Activated T-helper 17 cell treated with anti-CD3 and anti-CD28 coated beads, Interleukin-2, amount 50 U/mL, for 72 hours (primary cell): ENCODE data around the gene SEC24A. TPM values are rescaled to one million over a fixed set of nuclear protein-coding genes. Genes with fewer than 3 reads are reported as not detected.
"Not testable (repeated sequence)": the region's sequence is repeated elsewhere in the genome, so short reads cannot be mapped to it uniquely, and the experiment has no call there.

Experiments used
- ATAC-seq: fragments of 150-1000 bp; cut with Tn5 transposase; replicated peaks from 2 replicates; pipeline ENCODE4 v1.10.0; 2021; ENCODE audit warnings: mild to moderate bottlenecking, moderate library complexity
- H3K27ac Mint-ChIP-seq: one replicate; pipeline ENCODE4 v1.8.0; 2022; ENCODE audit warnings: mixed read lengths
- H3K27me3 Mint-ChIP-seq: one replicate; pipeline ENCODE4 v1.8.0; 2022; ENCODE audit warnings: mixed read lengths
- H3K36me3 Mint-ChIP-seq: one replicate; pipeline ENCODE4 v1.8.0; 2022; ENCODE audit warnings: low read depth, mild to moderate bottlenecking, mixed read lengths
- H3K4me1 Mint-ChIP-seq: one replicate; pipeline ENCODE4 v1.8.0; 2022; ENCODE audit warnings: mixed read lengths
- H3K4me3 Mint-ChIP-seq: one replicate; pipeline ENCODE4 v1.8.0; 2022; ENCODE audit warnings: mild to moderate bottlenecking, mixed read lengths
- H3K9me3 Mint-ChIP-seq: one replicate; pipeline ENCODE4 v1.8.0; 2022; ENCODE audit warnings: mixed read lengths
- total RNA-seq, 2 donors: library from RNA; stranded (reverse); gene quantifications; one replicate each; pipeline ENCODE4 v1.2.3, GENCODE V29; 2022

Gene SEC24A
- total RNA-seq, 2 donors from 2014 or later = 43.6 to 55.4 TPM

GRCh38 chr5:134673546-134673945, 25.0 kb downstream of the SEC24A start:
- H3K4me3 Mint-ChIP-seq, H3K9me3 Mint-ChIP-seq, H3K27me3 Mint-ChIP-seq, H3K4me1 Mint-ChIP-seq, ATAC-seq, H3K27ac Mint-ChIP-seq: not testable (repeated sequence)
- H3K36me3 Mint-ChIP-seq = peaks cover 85% of the 10 kb centered on the region

- H3K4me3 Mint-ChIP-seq, H3K27ac Mint-ChIP-seq, H3K27me3 Mint-ChIP-seq, H3K4me1 Mint-ChIP-seq, ATAC-seq, H3K9me3 Mint-ChIP-seq: not testable (repeated sequence)
- peaks cover 97% of the 10 kb centered on the region for H3K36me3 Mint-ChIP-seq
These were observed 28.8 kb downstream of the SEC24A start for GRCh38 chr5:134677357-134677756.

GRCh38 chr5:134690144-134690543, 41.6 kb downstream of the SEC24A start:
- H3K4me3 Mint-ChIP-seq, ATAC-seq, H3K27me3 Mint-ChIP-seq, H3K9me3 Mint-ChIP-seq, H3K4me1 Mint-ChIP-seq, H3K27ac Mint-ChIP-seq: not testable (repeated sequence)
- peaks cover 100% of the 10 kb centered on the region for H3K36me3 Mint-ChIP-seq

GRCh38 chr5:134692722-134693121, 44.1 kb downstream of the SEC24A start:
- Mint-ChIP-seq H3K36me3 (peaks cover 97% of the 10 kb centered on the region), H3K4me1 (no peaks in the 10 kb centered on the region), H3K27ac (peak overlapping the region; percentile 22)

GRCh38 chr5:134708301-134708700, 59.7 kb downstream of the SEC24A start:
- Mint-ChIP-seq H3K27ac (no peak overlapping the region), H3K36me3 (peaks cover 88% of the 10 kb centered on the region), H3K9me3 (no peaks in the 10 kb centered on the region), H3K4me3 (no peak overlapping the region), H3K27me3 (no peaks in the 10 kb centered on the region), H3K4me1 (no peaks in the 10 kb centered on the region)
- ATAC-seq = no peak

More at GRCh38 chr5:134692722-134693121, 44.1 kb downstream of the SEC24A start:
- no peak for ATAC-seq
- Mint-ChIP-seq H3K27me3 (no peaks in the 10 kb centered on the region), H3K9me3 (no peaks in the 10 kb centered on the region), H3K4me3 (no peak overlapping the region)

GRCh38 chr5:134714120-134714519, 65.5 kb downstream of the SEC24A start:
- Mint-ChIP-seq H3K27me3 (no peaks in the 10 kb centered on the region), H3K9me3 (no peaks in the 10 kb centered on the region), H3K36me3 (peaks cover 91% of the 10 kb centered on the region), H3K4me3 (no peak overlapping the region), H3K4me1 (no peaks in the 10 kb centered on the region), H3K27ac (peak overlapping the region; percentile 21)
- ATAC-seq = no peak

GRCh38 chr5:134714541-134714940, 66.0 kb downstream of the SEC24A start:
- H3K27ac Mint-ChIP-seq = peak overlapping the region; percentile 21
- H3K9me3 Mint-ChIP-seq = no peaks in the 10 kb centered on the region
- no peak overlapping the region for H3K4me3 Mint-ChIP-seq
- no peak for ATAC-seq
- H3K27me3 Mint-ChIP-seq = no peaks in the 10 kb centered on the region
- H3K4me1 Mint-ChIP-seq = no peaks in the 10 kb centered on the region
- peaks cover 91% of the 10 kb centered on the region for H3K36me3 Mint-ChIP-seq

- not testable (repeated sequence) for H3K9me3 Mint-ChIP-seq, H3K4me3 Mint-ChIP-seq, ATAC-seq, H3K27me3 Mint-ChIP-seq, H3K4me1 Mint-ChIP-seq
- Mint-ChIP-seq H3K36me3 (peaks cover 91% of the 10 kb centered on the region), H3K27ac (peak overlapping the region; percentile 11)
These were observed 66.9 kb downstream of the SEC24A start for GRCh38 chr5:134715466-134715865.

- ATAC-seq = no peak
- peaks cover 61% of the 10 kb centered on the region for H3K36me3 Mint-ChIP-seq
- no peaks in the 10 kb centered on the region for H3K4me1 Mint-ChIP-seq
- no peak overlapping the region for H3K27ac Mint-ChIP-seq
- H3K9me3 Mint-ChIP-seq = no peaks in the 10 kb centered on the region
- no peak overlapping the region for H3K4me3 Mint-ChIP-seq
- H3K27me3 Mint-ChIP-seq = no peaks in the 10 kb centered on the region
These were observed 76.3 kb downstream of the SEC24A start for GRCh38 chr5:134724872-134725271.

- no peak overlapping the region for H3K27ac Mint-ChIP-seq
- H3K27me3 Mint-ChIP-seq = no peaks in the 10 kb centered on the region
- no peak for ATAC-seq
- no peak overlapping the region for H3K4me3 Mint-ChIP-seq
- no peaks in the 10 kb centered on the region for H3K36me3 Mint-ChIP-seq
- H3K4me1 Mint-ChIP-seq = no peaks in the 10 kb centered on the region
- H3K9me3 Mint-ChIP-seq = no peaks in the 10 kb centered on the region
These were observed 84.2 kb downstream of the SEC24A start for GRCh38 chr5:134732819-134733218.

- Mint-ChIP-seq H3K9me3 (no peaks in the 10 kb centered on the region), H3K4me1 (no peaks in the 10 kb centered on the region), H3K4me3 (no peak overlapping the region), H3K27me3 (no peaks in the 10 kb centered on the region), H3K27ac (no peak overlapping the region), H3K36me3 (peaks cover under 1% of the 10 kb centered on the region)
- ATAC-seq = no peak
These were observed 86.7 kb downstream of the SEC24A start for GRCh38 chr5:134735243-134735642.

GRCh38 chr5:134736173-134736812, 87.7 kb downstream of the SEC24A start:
- no peak overlapping the region for H3K4me3 Mint-ChIP-seq
- no peaks in the 10 kb centered on the region for H3K4me1 Mint-ChIP-seq
- no peak for ATAC-seq
- H3K36me3 Mint-ChIP-seq = peaks cover 11% of the 10 kb centered on the region
- no peak overlapping the region for H3K27ac Mint-ChIP-seq
- no peaks in the 10 kb centered on the region for H3K9me3 Mint-ChIP-seq
- no peaks in the 10 kb centered on the region for H3K27me3 Mint-ChIP-seq

GRCh38 chr5:134738133-134738962, 89.8 kb downstream of the SEC24A start, which contains the start of gene CAMLG:
Gene CAMLG, plus strand, starts transcription at chr5:134738548. Its CDS starts 73 bp downstream, at chr5:134738621.
- H3K36me3 Mint-ChIP-seq = peaks cover 32% of the 10 kb centered on the region
- H3K27me3 Mint-ChIP-seq = no peaks in the 10 kb centered on the region
- H3K9me3 Mint-ChIP-seq = no peaks in the 10 kb centered on the region
- H3K4me3 Mint-ChIP-seq = peak within 1 kb of the TSS; percentile 90
- peak; percentile 96 for ATAC-seq
- peak within 1 kb of the TSS; percentile 95 for H3K27ac Mint-ChIP-seq
- peaks cover 4% of the 10 kb centered on the region for H3K4me1 Mint-ChIP-seq

- H3K4me1 Mint-ChIP-seq = peaks cover 4% of the 10 kb centered on the region
- no peaks in the 10 kb centered on the region for H3K9me3 Mint-ChIP-seq
- peak; percentile 25 for ATAC-seq
- peak overlapping the region; percentile 90 for H3K4me3 Mint-ChIP-seq
- peak overlapping the region; percentile 95 for H3K27ac Mint-ChIP-seq
- peaks cover 39% of the 10 kb centered on the region for H3K36me3 Mint-ChIP-seq
- H3K27me3 Mint-ChIP-seq = no peaks in the 10 kb centered on the region
These were observed 90.5 kb downstream of the SEC24A start for GRCh38 chr5:134738963-134739661.
